GM21576 (cell line): ENCODE results near the gene SLC43A2.
"Not testable (repeated sequence)": the region's sequence is repeated elsewhere in the genome, so short reads cannot be mapped to it uniquely, and the experiment has no call there.

ENCODE experiments used
- ATAC-seq: cut with Tn5 transposase; IDR thresholded peaks from one replicate; pipeline ENCODE4 v1.9.1; 2021; ENCODE audit warnings: mild to moderate bottlenecking, moderate library complexity; ENCODE audit not compliant: unreplicated experiment

SLC43A2 gene

GRCh38 chr17:1591474-1592090, 37.1 kb downstream of the SLC43A2 start:
- ATAC-seq = no peak

GRCh38 chr17:1590747-1591473, 37.7 kb downstream of the SLC43A2 start:
- no peak for ATAC-seq

GRCh38 chr17:1590029-1590746, 38.4 kb downstream of the SLC43A2 start:
- ATAC-seq = no peak

GRCh38 chr17:1588821-1589585, 39.6 kb downstream of the SLC43A2 start:
- no peak for ATAC-seq

GRCh38 chr17:1584167-1584566, 44.5 kb downstream of the SLC43A2 start:
- no peak for ATAC-seq

- ATAC-seq = no peak
Measured at GRCh38 chr17:1583556-1583955, 45.1 kb downstream of the SLC43A2 start.

- no peak for ATAC-seq
Measured at GRCh38 chr17:1582374-1582773, 46.3 kb downstream of the SLC43A2 start.

GRCh38 chr17:1580979-1581676, 47.5 kb downstream of the SLC43A2 start:
- ATAC-seq = no peak

- no peak for ATAC-seq
Measured at GRCh38 chr17:1578029-1578428, 50.6 kb downstream of the SLC43A2 start.

- no peak for ATAC-seq
Measured at GRCh38 chr17:1577583-1578013, 51.0 kb downstream of the SLC43A2 start.

- no peak for ATAC-seq
Measured at GRCh38 chr17:1577182-1577581, 51.5 kb downstream of the SLC43A2 start.

GRCh38 chr17:1576500-1576899, 52.1 kb downstream of the SLC43A2 start:
- no peak for ATAC-seq

GRCh38 chr17:1574697-1575471, 53.8 kb downstream of the SLC43A2 start:
- no peak for ATAC-seq

GRCh38 chr17:1573932-1574696, 54.5 kb downstream of the SLC43A2 start:
- ATAC-seq = no peak

GRCh38 chr17:1572646-1573045, 56.0 kb downstream of the SLC43A2 start:
- not testable (repeated sequence) for ATAC-seq

- no peak for ATAC-seq
Measured at GRCh38 chr17:1571341-1571704, 57.3 kb downstream of the SLC43A2 start.

- ATAC-seq = no peak
Measured at GRCh38 chr17:1568950-1569810, 59.5 kb downstream of the SLC43A2 start.

GRCh38 chr17:1566505-1567199, 62.0 kb downstream of the SLC43A2 start:
- no peak for ATAC-seq
